ENCODE data around the gene LRRC15.

Gene LRRC15

DNA sequence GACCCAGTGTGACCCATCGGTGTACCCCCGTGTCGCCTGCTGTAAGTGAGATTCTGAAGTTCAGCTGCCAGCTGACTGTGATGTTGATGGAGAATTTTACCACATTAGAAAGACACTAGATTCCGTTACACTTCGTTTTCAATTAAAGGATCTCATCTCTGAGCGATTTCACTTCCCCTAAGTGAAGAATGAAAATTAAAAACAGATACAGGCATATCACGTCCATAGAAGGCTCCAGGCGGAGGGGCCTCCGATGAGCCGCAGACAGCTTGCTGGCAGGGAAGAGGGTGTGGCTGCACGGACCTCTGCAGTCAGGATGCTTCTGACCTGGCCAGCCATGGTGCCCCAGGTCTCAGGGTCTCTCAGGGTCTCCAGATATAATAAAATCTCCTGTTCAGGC lies 11.9 kb downstream of the LRRC15 start:
- no peak for DNase-seq

GRCh38 chr3:194355379-194355778 lies 14.2 kb downstream of the LRRC15 start:
- DNase-seq, result no peak

- DNase-seq, result no peak
Measured at GRCh38 chr3:194354315-194354714, 15.2 kb downstream of the LRRC15 start.

- DNase-seq, result no peak
Measured at GRCh38 chr3:194352667-194353246, 16.8 kb downstream of the LRRC15 start.

- DNase-seq, result no peak
Measured at GRCh38 chr3:194351952-194352536, 17.5 kb downstream of the LRRC15 start.

GRCh38 chr3:194351080-194351672 lies 18.4 kb downstream of the LRRC15 start, which contains the start of gene CPN2:
Gene CPN2 (minus strand): TSS chr3:194351328. CDS start chr3:194342702, 8,626 bp downstream.
- DNase-seq, result no peak

DNA sequence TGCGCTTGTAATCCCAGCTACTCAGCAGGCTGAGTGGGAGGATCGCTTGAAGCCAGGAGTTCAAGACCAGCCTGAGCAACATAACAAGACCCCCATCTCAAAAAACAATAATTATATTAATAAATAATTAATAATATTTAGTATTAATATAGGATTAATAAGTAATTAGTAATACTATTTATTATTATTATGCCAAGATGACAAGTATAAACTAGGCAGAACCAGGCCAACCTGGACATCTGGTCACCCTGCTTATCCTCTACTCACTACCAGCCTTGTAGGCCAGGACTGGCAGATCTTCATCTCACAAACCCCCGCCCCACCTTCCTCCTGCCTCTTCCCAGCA lies 18.8 kb downstream of the LRRC15 start:
- no peak for DNase-seq

DNA sequence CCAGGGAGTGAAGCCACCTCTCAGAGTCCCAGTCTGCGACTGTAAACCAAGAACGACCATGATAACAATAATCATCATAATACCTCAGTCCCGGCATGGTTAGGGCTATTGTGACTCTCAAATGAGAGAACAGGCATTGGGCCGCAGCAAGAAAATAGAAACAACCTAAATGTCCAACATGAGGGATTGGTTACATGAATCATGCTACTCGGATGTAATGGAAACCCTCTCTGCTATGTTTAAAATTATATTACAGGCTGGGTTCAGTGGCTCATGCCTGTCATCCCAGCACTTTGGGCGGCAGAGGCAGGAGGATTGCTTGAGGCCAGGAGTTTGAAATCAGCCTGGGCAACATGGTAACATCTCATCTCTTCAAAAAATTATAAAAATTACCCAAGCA lies 21.2 kb downstream of the LRRC15 start:
- DNase-seq, result no peak

- no peak for DNase-seq
Measured at GRCh38 chr3:194346621-194347020, 22.9 kb downstream of the LRRC15 start.

DNA sequence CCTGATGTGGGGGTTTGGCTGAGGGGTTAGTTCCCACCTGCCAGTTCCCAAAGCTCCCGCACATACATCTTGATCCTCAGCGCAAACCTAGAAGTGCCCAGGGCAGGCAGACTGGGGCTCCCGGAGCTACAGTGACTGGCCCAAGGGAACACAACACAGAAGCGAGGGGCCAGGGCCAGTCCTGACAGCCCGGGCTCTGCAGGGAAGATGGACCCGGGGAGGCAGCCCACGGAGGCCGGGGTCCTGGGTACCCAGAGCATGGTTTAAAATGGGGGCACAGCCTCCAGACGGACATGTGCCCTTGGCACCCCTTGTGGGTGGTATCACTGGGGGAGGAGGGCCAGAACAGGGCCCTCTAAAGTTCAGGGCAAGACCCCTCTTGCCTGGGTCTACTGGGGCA lies 23.5 kb downstream of the LRRC15 start:
- no peak for DNase-seq

- DNase-seq, result no peak
Measured at GRCh38 chr3:194344012-194344411, 25.5 kb downstream of the LRRC15 start.

DNA sequence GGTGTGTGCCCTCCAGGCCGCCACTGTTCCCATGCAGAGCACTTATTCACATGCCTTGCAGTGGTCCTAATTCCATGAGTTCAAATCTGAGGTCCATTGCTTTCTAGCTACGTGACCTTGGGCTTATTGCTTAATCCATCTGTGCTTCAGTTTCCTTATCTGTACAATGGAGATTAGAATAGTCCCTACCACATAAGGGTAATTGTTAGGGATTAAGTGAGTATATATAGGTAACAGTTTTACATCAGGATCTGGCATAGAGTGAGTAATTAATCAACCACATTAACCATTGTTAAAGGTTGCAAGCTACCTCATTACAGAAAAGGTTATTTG lies 26.0 kb downstream of the LRRC15 start:
- no peak for DNase-seq

DNA sequence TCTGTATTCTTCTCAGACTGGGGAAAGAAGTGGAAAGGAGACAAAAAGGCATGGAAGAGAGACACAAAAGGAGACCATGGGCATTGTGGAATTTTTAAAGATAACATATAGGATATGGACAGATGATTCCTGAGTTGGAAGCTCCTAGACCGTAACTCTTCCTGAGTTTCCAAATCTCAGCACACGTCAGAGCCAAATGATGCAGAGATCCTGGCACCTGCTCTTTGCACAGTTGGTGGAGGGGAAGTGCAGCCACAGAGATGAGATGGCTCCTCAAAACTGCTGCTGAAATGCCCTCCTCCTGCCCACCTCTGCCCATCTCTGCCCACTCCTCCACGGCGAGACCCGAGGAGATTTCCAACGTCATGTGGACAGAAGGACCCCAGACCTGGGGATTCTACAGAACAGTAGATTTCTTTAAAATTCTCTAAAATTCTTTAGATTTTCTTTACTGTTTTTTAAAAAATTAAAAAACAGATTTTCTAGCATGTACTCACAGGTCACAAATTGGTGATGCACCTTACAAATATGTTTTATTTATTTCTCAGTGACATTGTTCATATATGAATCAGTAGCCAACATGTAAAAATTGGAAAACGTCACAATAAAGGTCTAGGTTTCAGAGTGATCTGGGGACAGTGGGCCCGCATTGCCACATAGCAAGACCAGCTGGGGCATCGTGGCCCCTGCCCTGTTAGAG lies 26.5 kb downstream of the LRRC15 start:
- no peak for DNase-seq

DNA sequence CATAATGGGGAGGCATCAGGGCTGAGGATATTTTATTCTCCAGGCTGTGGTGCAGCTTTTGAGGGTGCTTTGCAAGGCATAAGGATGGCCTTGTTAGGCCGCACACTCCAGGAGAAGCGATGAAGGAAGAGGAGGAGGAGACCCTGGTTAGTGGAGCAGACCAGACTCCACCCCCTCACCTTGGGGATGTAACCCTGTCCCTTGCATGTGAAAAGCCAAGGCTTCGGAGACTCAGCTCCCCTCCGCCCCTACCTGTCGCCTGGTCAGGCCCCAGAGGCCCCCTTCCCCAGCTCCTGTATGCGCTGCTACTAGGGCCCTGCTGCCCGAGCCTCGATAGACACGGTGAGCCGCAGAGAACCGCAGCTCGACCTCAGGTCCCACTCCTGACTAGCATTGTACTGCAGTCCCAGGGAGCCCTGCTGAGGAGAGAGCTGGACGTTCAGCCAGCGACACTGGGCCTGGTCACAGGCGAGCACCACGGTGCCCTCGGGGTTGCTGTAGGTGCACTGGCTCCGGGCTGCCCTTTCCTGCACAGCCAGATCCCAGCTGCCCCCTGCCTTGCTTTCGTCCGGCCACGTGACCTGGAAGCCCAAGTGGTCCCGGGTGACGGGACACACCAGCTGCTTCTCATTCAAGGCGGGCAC lies 28.7 kb downstream of the LRRC15 start:
- no peak for DNase-seq

DNA sequence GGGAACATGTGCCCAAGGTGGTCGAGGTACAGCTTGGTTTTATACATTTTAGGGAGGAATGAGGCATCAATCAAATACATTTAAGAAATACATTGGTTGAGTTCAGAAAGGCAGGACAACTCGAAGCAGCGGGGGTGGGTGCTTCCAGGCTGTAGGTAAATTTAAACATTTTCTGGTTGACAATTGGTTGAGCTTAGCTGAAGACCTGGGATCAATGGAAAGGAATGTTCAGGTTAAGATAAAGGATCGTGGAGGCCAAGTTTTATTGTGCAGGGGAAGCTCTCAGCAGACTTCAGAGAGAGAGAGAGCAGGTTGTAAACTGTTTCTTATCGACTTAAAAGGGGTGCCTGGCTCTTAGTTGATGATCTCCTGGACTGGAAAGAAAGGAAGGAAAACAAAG lies 29.7 kb downstream of the LRRC15 start:
- no peak for DNase-seq

DNA sequence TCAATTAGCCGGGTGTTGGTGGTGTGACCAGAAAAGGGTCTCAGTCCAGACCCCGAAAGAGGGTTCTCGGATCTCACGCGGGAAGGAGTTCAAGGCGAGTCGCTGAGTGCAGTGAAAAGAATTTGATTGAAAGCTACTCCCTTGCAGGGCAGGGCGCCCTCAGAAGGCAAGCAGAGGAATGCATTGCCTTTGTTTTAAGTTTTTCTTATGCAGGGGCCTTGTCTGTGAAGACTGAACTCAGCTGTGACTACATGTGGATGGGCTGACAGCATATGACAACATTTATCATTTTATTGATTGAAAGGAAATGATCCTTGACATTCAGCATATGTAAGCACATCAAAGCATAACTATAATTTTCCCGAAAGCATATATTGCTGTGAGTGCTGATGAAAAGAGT lies 30.2 kb downstream of the LRRC15 start:
- DNase-seq, result no peak

DNA sequence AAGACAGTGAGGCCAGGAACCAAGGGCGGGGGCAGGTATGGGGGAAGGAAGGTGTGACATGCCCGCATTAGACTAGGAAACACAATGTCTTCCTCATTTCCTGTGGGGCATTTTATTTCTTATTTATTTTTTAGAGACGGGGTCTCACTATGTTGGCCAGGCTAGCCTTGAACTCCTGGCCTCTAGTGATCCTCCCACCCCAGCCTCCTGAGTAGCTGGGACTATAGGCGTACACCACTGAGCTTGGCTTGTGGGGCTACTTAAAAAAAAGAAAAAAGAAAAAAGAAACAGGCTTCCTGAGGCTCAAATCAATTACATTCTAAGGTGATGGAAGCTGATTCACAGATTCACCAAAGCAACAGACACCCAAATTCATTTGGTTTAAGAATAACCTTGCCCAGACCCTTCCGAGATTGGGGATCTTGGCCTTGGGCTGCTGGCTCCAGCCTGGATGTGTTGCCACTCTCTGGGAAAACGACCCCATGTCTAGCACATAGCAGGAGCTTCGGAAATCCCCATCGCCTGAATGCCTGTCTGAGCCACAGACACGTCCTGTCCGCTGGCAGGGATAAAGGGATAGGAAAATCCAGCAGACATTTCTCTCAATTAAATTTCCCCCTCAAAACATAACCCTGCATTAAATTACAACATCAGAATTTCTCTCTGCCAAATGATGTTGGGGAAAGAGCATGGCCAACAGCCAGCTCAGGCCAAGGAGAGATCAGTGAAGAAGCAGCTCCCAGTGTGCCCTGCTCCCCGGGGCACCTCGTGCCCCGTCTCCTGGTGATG lies 31.4 kb downstream of the LRRC15 start:
- no peak for DNase-seq

- DNase-seq, result no peak
Measured at GRCh38 chr3:194336601-194337355, 32.8 kb downstream of the LRRC15 start.

DNA sequence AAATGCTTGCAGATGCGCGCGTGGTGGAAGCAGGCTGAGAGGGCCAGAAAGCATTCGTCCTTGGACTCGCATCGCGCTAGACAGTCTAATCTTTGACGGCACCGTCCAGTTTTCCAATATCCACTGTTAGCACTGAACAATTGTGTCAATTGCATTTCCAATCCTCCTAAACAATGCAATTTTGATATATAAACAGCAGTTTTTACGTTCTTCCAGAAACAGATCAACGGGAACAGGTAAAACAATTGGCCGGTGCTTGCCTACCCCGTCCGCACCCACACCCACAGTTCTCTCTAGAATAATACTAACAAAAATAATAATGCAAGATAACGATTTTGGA lies 35.6 kb downstream of the LRRC15 start:
- no peak for DNase-seq

DNA sequence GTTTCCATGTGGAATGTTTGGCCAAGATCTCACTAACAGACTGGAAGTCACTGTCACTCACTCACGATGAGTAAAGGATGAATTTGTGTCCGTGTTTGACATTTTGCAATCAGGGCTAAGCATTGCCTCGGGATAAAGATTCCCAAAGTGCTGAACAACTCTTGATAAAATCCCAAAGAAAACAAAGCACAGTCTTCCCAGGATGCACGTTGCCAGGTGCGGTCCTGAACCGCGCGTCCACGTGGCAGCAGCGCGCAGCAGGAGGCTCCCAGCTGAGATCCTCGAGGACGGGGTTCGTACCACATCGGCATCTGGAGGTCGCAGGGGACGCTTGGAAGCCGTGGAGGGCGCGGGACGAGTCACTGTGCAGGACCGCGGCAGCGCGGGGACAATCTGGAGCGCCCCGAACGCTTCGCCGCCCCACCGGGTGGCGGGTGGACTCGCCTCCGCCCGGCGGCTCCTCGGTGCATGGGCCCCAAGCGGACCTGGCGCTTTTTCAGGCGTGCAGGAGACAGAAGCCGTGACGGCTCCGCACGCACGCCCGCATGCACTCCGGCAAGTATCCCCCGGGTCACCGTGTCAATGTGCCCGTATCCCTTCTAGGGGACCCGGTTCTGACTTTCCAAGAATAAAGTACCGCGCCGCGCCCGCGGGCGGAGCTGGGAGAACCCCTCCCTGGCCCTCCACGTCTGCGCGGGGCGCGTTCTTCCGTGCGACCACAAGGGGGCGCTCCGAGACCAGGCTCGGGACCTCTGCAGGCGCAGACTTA lies 36.1 kb downstream of the LRRC15 start:
- DNase-seq, result no peak

DNA sequence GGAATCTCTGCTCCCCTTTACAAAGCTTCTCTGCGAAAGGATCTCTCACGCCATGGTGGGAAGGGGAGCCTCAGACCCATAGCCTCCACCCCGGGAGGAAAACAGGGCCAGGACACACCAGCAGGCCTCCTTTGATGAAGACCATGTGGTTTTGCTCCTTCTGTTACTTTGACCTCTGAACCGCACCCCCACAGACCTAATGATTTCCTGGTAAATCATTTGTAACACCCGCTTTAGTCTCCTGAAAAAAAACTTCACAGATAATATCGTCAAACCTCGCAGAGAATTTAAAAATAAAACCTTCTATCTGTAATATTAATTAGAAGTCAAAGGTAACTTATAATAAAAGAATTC lies 36.7 kb downstream of the LRRC15 start:
- no peak for DNase-seq

- DNase-seq, result no peak
Measured at GRCh38 chr3:194330579-194330978, 39.0 kb downstream of the LRRC15 start.
